ENCODE measurements around the gene RABGAP1L. TPM values are rescaled to one million over a fixed set of nuclear protein-coding genes. Genes with fewer than 3 reads are reported as not detected.

The RABGAP1L gene
- total and polyA plus RNA-seq, 12 donors: 13.0 to 167 (median 109) TPM

- whole genome bisulfite sequencing, 2 donors: 51 to 72% methylated on average over 1 of the region's 1 CpG
- intact Hi-C loops (cut with DNase I): no loop called here
- Histone ChIP-seq H3K27ac (peak overlapping the region in 7 of 10 donors; percentile 45 to 89 (median 65)), H3K9me3 (no peaks in the 10 kb centered on the region), H3K27me3 (no peaks in the 10 kb centered on the region), H3K4me3 (peak overlapping the region in 7 of 10 donors; percentile 13 to 37 (median 23)), H3K36me3 (peaks cover 0 to 14% (median 0%) of the 10 kb centered on the region in 9 donors), H3K4me1 (peaks cover 0 to 73% (median 35%) of the 10 kb centered on the region in 9 donors)
- DNase-seq: no peak
- TF ChIP-seq CTCF (IDR thresholded peaks at IDR 0.05): no peak
- ATAC-seq: no peak
Measured at GRCh38 chr1:174966008-174966572, 806.8 kb downstream of the RABGAP1L start.

GRCh38 chr1:174967845-174968705 lies 808.8 kb downstream of the RABGAP1L start:
- Histone ChIP-seq H3K36me3 (peaks cover 0 to 15% (median 0%) of the 10 kb centered on the region in 9 donors), H3K4me3 (no peak overlapping the region), H3K27ac (peak overlapping the region in 5 of 10 donors; percentile 7 to 89 (median 27)), H3K4me1 (peaks cover 0 to 83% (median 33%) of the 10 kb centered on the region in 9 donors), H3K27me3 (no peaks in the 10 kb centered on the region), H3K9me3 (no peaks in the 10 kb centered on the region)
- intact Hi-C loops (cut with DNase I): no loop called here
- ATAC-seq (peak in 1 of 8 donors; percentile 40), DNase-seq (no peak)
- TF ChIP-seq CTCF (IDR thresholded peaks at IDR 0.05): no peak
- 75 to 81% methylated on average over 4 of the region's 4 CpGs for WGBS, 2 donors

GRCh38 chr1:174968750-174969244 lies 809.5 kb downstream of the RABGAP1L start:
- ATAC-seq: no peak
- Histone ChIP-seq H3K27ac (peak overlapping the region in 1 of 10 donors; percentile 89), H3K4me1 (peaks cover 0 to 79% (median 26%) of the 10 kb centered on the region in 9 donors), H3K27me3 (no peaks in the 10 kb centered on the region), H3K36me3 (peaks cover 0 to 15% (median 0%) of the 10 kb centered on the region in 9 donors), H3K9me3 (no peaks in the 10 kb centered on the region), H3K4me3 (no peak overlapping the region)
- intact Hi-C loops (cut with DNase I): no loop called here
- WGBS, 2 donors: 83 to 91% methylated on average over 5 of the region's 5 CpGs
- TF ChIP-seq CTCF (IDR thresholded peaks at IDR 0.05): no peak
- no peak for DNase-seq

- Histone ChIP-seq H3K4me1 (peaks cover 0 to 68% (median 24%) of the 10 kb centered on the region in 9 donors), H3K9me3 (no peaks in the 10 kb centered on the region), H3K36me3 (peaks cover 0 to 15% (median 0%) of the 10 kb centered on the region in 9 donors), H3K4me3 (no peak overlapping the region), H3K27me3 (no peaks in the 10 kb centered on the region), H3K27ac (peak overlapping the region in 1 of 10 donors; percentile 89)
- TF ChIP-seq CTCF (IDR thresholded peaks at IDR 0.05): no peak
- ATAC-seq (no peak), DNase-seq (no peak)
- 94 to 98% methylated on average over 1 of the region's 1 CpG for WGBS, 2 donors
- intact Hi-C loops (cut with DNase I): loop anchor here in 1 of 10 donors (10.0 kb wide), 1 partner anchor 105 kb away; no protein-coding TSS in a partner anchor
Measured at GRCh38 chr1:174969977-174970376, 810.7 kb downstream of the RABGAP1L start.
